Measurements from ENCODE around the gene TBC1D9B. TPM values are rescaled to one million over a fixed set of nuclear protein-coding genes. Genes with fewer than 3 reads are reported as not detected.

Gene TBC1D9B
- total RNA-seq: 100 to 1,000 TPM in 1 of 2 donors, 10 to 100 TPM in 1; 89.3 to 136 TPM

- Histone ChIP-seq H3K4me1 (peaks cover 7% of the 10 kb centered on the region), H3K9me3 (no peaks in the 10 kb centered on the region), H3K27me3 (no peaks in the 10 kb centered on the region), H3K9ac (ENCODE audit: low read depth in 2 of 2, low read length in 2 of 2) (peak within 1 kb of the TSS; percentile 49 to 73), H3K36me3 (no peaks in the 10 kb centered on the region), H3K4me3 (peak within 1 kb of the TSS; percentile 66), H3K27ac (peak within 1 kb of the TSS; percentile 40)
- TF ChIP-seq, protein P1, sequence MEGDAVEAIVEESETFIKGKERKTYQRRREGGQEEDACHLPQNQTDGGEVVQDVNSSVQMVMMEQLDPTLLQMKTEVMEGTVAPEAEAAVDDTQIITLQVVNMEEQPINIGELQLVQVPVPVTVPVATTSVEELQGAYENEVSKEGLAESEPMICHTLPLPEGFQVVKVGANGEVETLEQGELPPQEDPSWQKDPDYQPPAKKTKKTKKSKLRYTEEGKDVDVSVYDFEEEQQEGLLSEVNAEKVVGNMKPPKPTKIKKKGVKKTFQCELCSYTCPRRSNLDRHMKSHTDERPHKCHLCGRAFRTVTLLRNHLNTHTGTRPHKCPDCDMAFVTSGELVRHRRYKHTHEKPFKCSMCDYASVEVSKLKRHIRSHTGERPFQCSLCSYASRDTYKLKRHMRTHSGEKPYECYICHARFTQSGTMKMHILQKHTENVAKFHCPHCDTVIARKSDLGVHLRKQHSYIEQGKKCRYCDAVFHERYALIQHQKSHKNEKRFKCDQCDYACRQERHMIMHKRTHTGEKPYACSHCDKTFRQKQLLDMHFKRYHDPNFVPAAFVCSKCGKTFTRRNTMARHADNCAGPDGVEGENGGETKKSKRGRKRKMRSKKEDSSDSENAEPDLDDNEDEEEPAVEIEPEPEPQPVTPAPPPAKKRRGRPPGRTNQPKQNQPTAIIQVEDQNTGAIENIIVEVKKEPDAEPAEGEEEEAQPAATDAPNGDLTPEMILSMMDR (IDR thresholded peaks at IDR 0.05): peak; percentile 14
- intact Hi-C loops (cut with DNase I): loop anchor here (5.0 to 10.0 kb wide), 2 partner anchors 103 to 185 kb away; partner anchors contain the start of gene MGAT4B
- peak; percentile 59 for DNase-seq
Observed at GRCh38 chr5:179907556-179908324, at the start of gene TBC1D9B. Gene TBC1D9B, minus strand, starts transcription at chr5:179907897. Its CDS starts 76 bp downstream, at chr5:179907821.

GRCh38 chr5:179955630-179956029 is 47.9 kb upstream of the TBC1D9B start:
- Histone ChIP-seq H3K4me1 (no peaks in the 10 kb centered on the region), H3K4me3 (no peak overlapping the region), H3K9ac (ENCODE audit: low read depth in 2 of 2, low read length in 2 of 2) (no peak overlapping the region), H3K36me3 (no peaks in the 10 kb centered on the region), H3K27ac (no peak overlapping the region), H3K9me3 (no peaks in the 10 kb centered on the region), H3K27me3 (no peaks in the 10 kb centered on the region)
- no peak for DNase-seq
- intact Hi-C loops (cut with DNase I): no loop called here
- TF ChIP-seq, protein P1 (IDR thresholded peaks at IDR 0.05): no peak

- Histone ChIP-seq H3K36me3 (no peaks in the 10 kb centered on the region), H3K27ac (no peak overlapping the region), H3K9me3 (no peaks in the 10 kb centered on the region), H3K9ac (ENCODE audit: low read depth in 2 of 2, low read length in 2 of 2) (no peak overlapping the region), H3K4me1 (no peaks in the 10 kb centered on the region), H3K27me3 (no peaks in the 10 kb centered on the region), H3K4me3 (no peak overlapping the region)
- intact Hi-C loops (cut with DNase I): no loop called here
- no peak for DNase-seq
- TF ChIP-seq, protein P1 (IDR thresholded peaks at IDR 0.05): no peak
Observed at GRCh38 chr5:179955062-179955461, 47.4 kb upstream of the TBC1D9B start.

- H3K36me3 ChIP-seq: no peaks in the 10 kb centered on the region
- intact Hi-C loops (cut with DNase I): no loop called here
- no peak for DNase-seq
- no peak overlapping the region for H3K27ac ChIP-seq
- TF ChIP-seq, protein P1 (IDR thresholded peaks at IDR 0.05): no peak
- H3K9ac ChIP-seq (ENCODE audit: low read depth in 2 of 2, low read length in 2 of 2): no peak overlapping the region
- H3K27me3 ChIP-seq: no peaks in the 10 kb centered on the region
- H3K4me3 ChIP-seq: no peak overlapping the region
- H3K9me3 ChIP-seq: no peaks in the 10 kb centered on the region
- H3K4me1 ChIP-seq: no peaks in the 10 kb centered on the region
Observed at GRCh38 chr5:179954434-179954833, 46.7 kb upstream of the TBC1D9B start.

- Histone ChIP-seq H3K4me1 (no peaks in the 10 kb centered on the region), H3K9ac (ENCODE audit: low read depth in 2 of 2, low read length in 2 of 2) (no peak overlapping the region), H3K27ac (no peak overlapping the region), H3K4me3 (no peak overlapping the region), H3K9me3 (no peaks in the 10 kb centered on the region), H3K27me3 (no peaks in the 10 kb centered on the region), H3K36me3 (no peaks in the 10 kb centered on the region)
- TF ChIP-seq, protein P1 (IDR thresholded peaks at IDR 0.05): no peak
- no peak for DNase-seq
- intact Hi-C loops (cut with DNase I): no loop called here
Observed at GRCh38 chr5:179953987-179954386, 46.3 kb upstream of the TBC1D9B start.
